H1 (cell line): ENCODE data around the gene OOSP3. TPM values are rescaled to one million over a fixed set of nuclear protein-coding genes. Genes with fewer than 3 reads are reported as not detected.

Source experiments
- CTCF ChIA-PET: fragments of 300-600 bp; sonication (Branson Sonifier 250); formaldehyde crosslinking; loops from one replicate; lab custom pipeline; 2021; ENCODE audit not compliant: partially characterized antibody; lab: Charles Lee
- POLR2A ChIA-PET: fragments of 300-600 bp; sonication (Branson Sonifier 250); formaldehyde crosslinking; loops from one replicate; lab custom pipeline; 2021; ENCODE audit warnings: inconsistent platforms; ENCODE audit not compliant: partially characterized antibody; lab: Charles Lee
- DNase-seq, 2 experiments: peaks; one replicate each; pipeline versions ENCODE4 v3.0.0 to v3.0.0-alpha.2; 2010 to 2022; ENCODE audit warnings: low spot score in 2 of 2, low read depth in 1 of 2, mixed read lengths in 1 of 2
- FAIRE-seq: peaks from 2 replicates; lab custom pipeline; 2011; peaks lifted over from hg19 to GRCh38; lab: Jason Lieb, UNC
- H2AFZ ChIP-seq: 2 replicates; pipeline ENCODE4 v1.8.1; 2012; ENCODE audit warnings: low read length, inconsistent platforms
- H2AK5ac ChIP-seq: 2 replicates; pipeline ENCODE4 v1.6.1; 2013; ENCODE audit warnings: low read depth, low read length
- H2BK120ac ChIP-seq: replicated peaks from 2 replicates; pipeline ENCODE3; 2013; ENCODE audit warnings: low read depth, low read length, inconsistent platforms
- H2BK12ac ChIP-seq: 2 replicates; pipeline ENCODE4 v1.6.1; 2013; ENCODE audit warnings: low read depth, low read length
- H2BK15ac ChIP-seq: 2 replicates; pipeline ENCODE4 v1.6.1; 2013; ENCODE audit warnings: low read length
- H2BK20ac ChIP-seq: 2 replicates; pipeline ENCODE4 v1.6.1; 2013; ENCODE audit warnings: low read length
- H2BK5ac ChIP-seq: 2 replicates; pipeline ENCODE4 v1.6.1; 2013; ENCODE audit warnings: low read depth, low read length
- H3K14ac ChIP-seq: 2 replicates; pipeline ENCODE4 v1.6.1; 2013; ENCODE audit warnings: inconsistent platforms; ENCODE audit not compliant: insufficient read length
- H3K18ac ChIP-seq: 2 replicates; pipeline ENCODE4 v1.6.1; 2013; ENCODE audit warnings: low read length; ENCODE audit errors: extremely low read depth
- H3K23ac ChIP-seq: 2 replicates; pipeline ENCODE4 v1.6.1; 2013; ENCODE audit warnings: inconsistent platforms; ENCODE audit not compliant: insufficient read length
- H3K23me2 ChIP-seq: 2 replicates; pipeline ENCODE4 v1.6.1; 2013; ENCODE audit warnings: low read depth, low read length
- H3K27ac ChIP-seq: 2 replicates; pipeline ENCODE4 v1.6.1; 2011; ENCODE audit warnings: low read depth, low read length, inconsistent platforms
- H3K27me3 ChIP-seq, 4 experiments: replicated peaks in 1 of 4; 1 replicate in 1 of 4; 2 replicates in 3 of 4; pipeline versions ENCODE4 v1.6.1 to v1.8.1; 2011 to 2013; ENCODE audit warnings: low read length in 3 of 4, mild to moderate bottlenecking in 3 of 4, inconsistent platforms in 2 of 4, mixed read lengths in 2 of 4, moderate library complexity in 1 of 4; ENCODE audit not compliant: control insufficient read depth in 3 of 4, insufficient read depth in 3 of 4; ENCODE audit errors: extremely low read depth in 1 of 4
- H3K36me3 ChIP-seq, 4 experiments: 2 replicates each; pipeline versions ENCODE4 v1.6.1 to v1.8.1; 2011 to 2013; ENCODE audit warnings: mild to moderate bottlenecking in 4 of 4, low read length in 3 of 4, moderate library complexity in 2 of 4, control low read depth in 1 of 4, inconsistent platforms in 1 of 4; ENCODE audit not compliant: insufficient read depth in 4 of 4, control insufficient read depth in 2 of 4
- H3K4ac ChIP-seq: replicated peaks from 2 replicates; pipeline ENCODE3; 2013; ENCODE audit warnings: low read length, low read depth, mixed read lengths, inconsistent platforms; ENCODE audit not compliant: insufficient read length
- H3K4me1 ChIP-seq, 4 experiments: replicated peaks in 1 of 4; 1 replicate in 1 of 4; 2 replicates in 3 of 4; pipeline versions ENCODE4 v1.6.1 to v1.8.1; 2011 to 2013; ENCODE audit warnings: low read length in 3 of 4, inconsistent platforms in 2 of 4, mixed read lengths in 1 of 4; ENCODE audit not compliant: insufficient read depth in 4 of 4, control insufficient read depth in 3 of 4
- H3K4me2 ChIP-seq, 2 experiments: 2 replicates each; pipeline versions ENCODE4 v1.6.1 to v1.8.1; 2011 to 2013; ENCODE audit warnings: low read depth in 2 of 2, low read length in 2 of 2, control low read depth in 1 of 2, inconsistent platforms in 1 of 2, mild to moderate bottlenecking in 1 of 2; ENCODE audit not compliant: insufficient read depth in 1 of 2
- H3K4me3 ChIP-seq, 4 experiments: fragments of 200-600, 300-600 bp in 1 of 4; sonication (generic), shearing (Covaris generic), sonication (Bioruptor Twin) in 1 of 4; 2 replicates each; pipeline versions ENCODE4 v1.5.1 to v1.8.1; 2011 to 2016; ENCODE audit warnings: low read length in 4 of 4, low read depth in 3 of 4, control low read depth in 2 of 4, inconsistent platforms in 2 of 4, mild to moderate bottlenecking in 2 of 4, mixed read lengths in 1 of 4, moderate library complexity in 1 of 4; ENCODE audit not compliant: insufficient read depth in 2 of 4; ENCODE audit errors: extremely low read depth in 1 of 4
- H3K56ac ChIP-seq: replicated peaks from 2 replicates; pipeline ENCODE3; 2013; ENCODE audit warnings: low read depth, mild to moderate bottlenecking, mixed read lengths, low read length, inconsistent platforms; ENCODE audit not compliant: insufficient read length
- H3K79me1 ChIP-seq: 2 replicates; pipeline ENCODE4 v1.6.1; 2013; ENCODE audit warnings: low read depth, low read length, control low read depth
- H3K79me2 ChIP-seq, 2 experiments: 2 replicates each; pipeline versions ENCODE4 v1.6.1 to v1.8.1; 2012 to 2013; ENCODE audit warnings: low read length in 2 of 2, mild to moderate bottlenecking in 2 of 2, inconsistent platforms in 1 of 2; ENCODE audit not compliant: insufficient read depth in 2 of 2, control insufficient read depth in 1 of 2
- H3K9ac ChIP-seq, 4 experiments: replicated peaks in 1 of 4; 1 replicate in 1 of 4; 2 replicates in 3 of 4; pipeline versions ENCODE4 v1.6.1 to v1.8.1; 2011 to 2013; ENCODE audit warnings: low read depth in 3 of 4, low read length in 3 of 4, control low read depth in 2 of 4, mild to moderate bottlenecking in 2 of 4, moderate library complexity in 2 of 4, inconsistent platforms in 1 of 4; ENCODE audit errors: extremely low read depth in 1 of 4
- H3K9me3 ChIP-seq, 2 experiments: 2 replicates each; pipeline versions ENCODE4 v1.6.1 to v1.8.1; 2012 to 2013; ENCODE audit warnings: mild to moderate bottlenecking in 2 of 2, moderate library complexity in 2 of 2, control low read depth in 1 of 2, inconsistent platforms in 1 of 2, low read depth in 1 of 2, low read length in 1 of 2, mixed read lengths in 1 of 2; ENCODE audit not compliant: insufficient read depth in 2 of 2
- H4K20me1 ChIP-seq, 2 experiments: replicated peaks in 1 of 2; 2 replicates each; pipeline versions ENCODE3 to v1.8.1; 2011 to 2013; ENCODE audit warnings: inconsistent platforms in 2 of 2, low read length in 2 of 2, mild to moderate bottlenecking in 1 of 2; ENCODE audit not compliant: insufficient read depth in 2 of 2, control insufficient read depth in 1 of 2
- H4K5ac ChIP-seq: 2 replicates; pipeline ENCODE4 v1.6.1; 2013; ENCODE audit warnings: low read length, low read depth, mixed read lengths, inconsistent platforms; ENCODE audit not compliant: insufficient read length
- H4K8ac ChIP-seq: 2 replicates; pipeline ENCODE4 v1.8.0; 2013; ENCODE audit warnings: mild to moderate bottlenecking, moderate library complexity, low read length, inconsistent platforms; ENCODE audit not compliant: insufficient read depth; ENCODE audit errors: extremely low read depth
- H4K91ac ChIP-seq: replicated peaks from 2 replicates; pipeline ENCODE3; 2013; ENCODE audit warnings: low read length, mixed read lengths, inconsistent platforms; ENCODE audit not compliant: insufficient read length
- RAD21 ChIP-seq, 2 experiments: IDR thresholded peaks in 1 of 2; conservative IDR thresholded peaks in 1 of 2; 2 replicates each; pipeline ENCODE4 v1.6.1; 2011; ENCODE audit warnings: low read depth in 2 of 2, low read length in 2 of 2, improper control_type of control experiment in 1 of 2, inconsistent platforms in 1 of 2, mild to moderate bottlenecking in 1 of 2, moderate library complexity in 1 of 2
- RXRA ChIP-seq: IDR thresholded peaks from 2 replicates; pipeline ENCODE4 v1.6.1; 2011; ENCODE audit warnings: low read depth, mild to moderate bottlenecking, low read length, moderate library complexity; ENCODE audit not compliant: insufficient read depth
- WGBS, 2 experiments: shearing (Covaris generic) in 1 of 2; methylation state at CpG; one replicate each; pipeline versions ENCODE4 v1.1.6 to v1.1.7; 2013 to 2015; ENCODE audit warnings: low lambda C conversion rate in 2 of 2, mixed read lengths in 2 of 2, inconsistent platforms in 1 of 2, low coverage in 1 of 2, missing lambda C conversion rate in 1 of 2; ENCODE audit not compliant: insufficient replicate concordance in 2 of 2, insufficient coverage in 1 of 2, insufficient read length in 1 of 2; ENCODE audit errors: extremely low coverage in 1 of 2, missing lambda C conversion rate in 1 of 2; 5-methylcytosine and 5-hydroxymethylcytosine counted together
- polyA plus RNA-seq, 7 experiments: library from polyadenylated mRNA; depleted of rRNA in 3 of 7; stranded (reverse) in 5 of 7; unstranded in 2 of 7; fragments of >200 nt in 5 of 7; fragments of 200-250 nt in 2 of 7; gene quantifications; 1 replicate in 5 of 7; 2 replicates in 1 of 7; 4 replicates in 1 of 7; pipeline versions ENCODE4 v1.2.1 to v1.2.3, GENCODE V29; 2011 to 2013; ENCODE audit warnings: missing spikeins in 2 of 7, mixed read lengths in 2 of 7
- total RNA-seq: library from RNA; stranded (reverse); fragmentation: NEBNext Ultra II Directional; extraction: Animal tissue kit (Norgen Biotek cat#: 25700); gene quantifications from 2 replicates; pipeline ENCODE4 v1.2.1, GENCODE V29; 2021
- TF ChIP-seq, protein P1 (sequence below), 3 experiments: IDR thresholded peaks; 1 replicate in 2 of 3; 2 replicates in 1 of 3; pipeline versions ENCODE4 v1.5.1 to v1.6.1; 2011; ENCODE audit warnings: low read length in 3 of 3, mild to moderate bottlenecking in 3 of 3, inconsistent platforms in 2 of 3, low read depth in 1 of 3, moderate library complexity in 1 of 3; ENCODE audit not compliant: insufficient read depth in 1 of 3; ENCODE audit errors: control extremely low read depth in 1 of 3

The OOSP3 gene
- total and polyA plus RNA-seq, 2 of the 8 experiments (the other 6 are each of a cell fraction or from before 2014, with no cell fraction given) = not detected

DNA sequence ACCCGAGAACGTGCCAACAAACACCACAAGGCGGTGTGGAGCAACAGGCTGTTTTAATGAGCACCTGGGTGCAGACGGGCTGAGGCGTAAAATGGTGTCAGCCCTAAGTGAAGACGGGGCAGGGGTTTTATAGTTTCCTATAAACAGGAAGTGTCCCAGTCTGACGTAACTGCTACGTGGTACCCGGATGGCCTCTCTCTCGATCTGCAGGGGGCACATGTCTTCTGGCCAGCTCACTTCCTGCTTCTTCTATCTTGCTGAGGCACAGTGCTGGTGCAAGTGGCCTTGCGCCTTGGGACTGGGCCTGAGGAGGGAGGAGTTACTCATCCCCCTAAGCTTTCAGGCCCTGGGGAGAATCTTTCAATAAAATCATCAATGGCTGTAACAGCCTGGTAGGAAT lies 20.9 kb downstream of the OOSP3 start:
- ChIA-PET CTCF (no interaction called here), POLR2A (no interaction called here)
- Histone ChIP-seq H2AFZ (peak overlapping the region; percentile 61; the same call in 1 of the 2 replicates), H2AK5ac (no peak overlapping the region), H4K91ac (no peak overlapping the region), H3K4me1 (no peaks in the 10 kb centered on the region), H3K27me3 (no peaks in the 10 kb centered on the region), H3K23me2 (no peaks in the 10 kb centered on the region), H3K4me3 (no peak overlapping the region), H3K18ac (no peak overlapping the region), H3K56ac (no peak overlapping the region), H3K4me2 (no peak overlapping the region), H3K79me1 (no peaks in the 10 kb centered on the region), H4K20me1 (no peaks in the 10 kb centered on the region), H3K79me2 (no peaks in the 10 kb centered on the region), H4K8ac (no peak overlapping the region), H2BK15ac (no peak overlapping the region), H4K5ac (no peak overlapping the region), H3K4ac (no peak overlapping the region), H2BK20ac (no peak overlapping the region), H3K36me3 (no peaks in the 10 kb centered on the region), H2BK12ac (no peak overlapping the region), H3K9ac (no peak overlapping the region), H2BK5ac (0 out of 2 replicates have a peak overlapping the region, but pooled peaks have one; percentile 14), H3K23ac (no peak overlapping the region), H2BK120ac (no peak overlapping the region), H3K27ac (no peak overlapping the region), H3K14ac (no peak overlapping the region), H3K9me3 (no peaks in the 10 kb centered on the region)
- DNase-seq (no peak), FAIRE-seq (no peak)
- TF ChIP-seq RXRA (no peak), RAD21 (IDR thresholded peaks at IDR 0.05 in 1 of 2, conservative IDR thresholded peaks at IDR 0.05 in 1 of 2; ENCODE audit: low read depth in 2 of 2, low read length in 2 of 2) (peak in 1 of 2 experiments; percentile 15; a peak in 1 of 4 replicates)
- TF ChIP-seq, protein P1, sequence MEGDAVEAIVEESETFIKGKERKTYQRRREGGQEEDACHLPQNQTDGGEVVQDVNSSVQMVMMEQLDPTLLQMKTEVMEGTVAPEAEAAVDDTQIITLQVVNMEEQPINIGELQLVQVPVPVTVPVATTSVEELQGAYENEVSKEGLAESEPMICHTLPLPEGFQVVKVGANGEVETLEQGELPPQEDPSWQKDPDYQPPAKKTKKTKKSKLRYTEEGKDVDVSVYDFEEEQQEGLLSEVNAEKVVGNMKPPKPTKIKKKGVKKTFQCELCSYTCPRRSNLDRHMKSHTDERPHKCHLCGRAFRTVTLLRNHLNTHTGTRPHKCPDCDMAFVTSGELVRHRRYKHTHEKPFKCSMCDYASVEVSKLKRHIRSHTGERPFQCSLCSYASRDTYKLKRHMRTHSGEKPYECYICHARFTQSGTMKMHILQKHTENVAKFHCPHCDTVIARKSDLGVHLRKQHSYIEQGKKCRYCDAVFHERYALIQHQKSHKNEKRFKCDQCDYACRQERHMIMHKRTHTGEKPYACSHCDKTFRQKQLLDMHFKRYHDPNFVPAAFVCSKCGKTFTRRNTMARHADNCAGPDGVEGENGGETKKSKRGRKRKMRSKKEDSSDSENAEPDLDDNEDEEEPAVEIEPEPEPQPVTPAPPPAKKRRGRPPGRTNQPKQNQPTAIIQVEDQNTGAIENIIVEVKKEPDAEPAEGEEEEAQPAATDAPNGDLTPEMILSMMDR (IDR thresholded peaks at IDR 0.05; ENCODE audit: control extremely low read depth in 1 of 3, insufficient read depth in 1 of 3, low read depth in 1 of 3, low read length in 3 of 3) = peak in 1 of 3 experiments; percentile 7; a peak in 1 of 4 replicates
- WGBS, 2 experiments = 86% methylated on average over 11 of the region's 11 CpGs; no CpG with 5 or more reads in 1 of the 2 experiments
